ENCODE results near the gene CUX1.

DNA sequence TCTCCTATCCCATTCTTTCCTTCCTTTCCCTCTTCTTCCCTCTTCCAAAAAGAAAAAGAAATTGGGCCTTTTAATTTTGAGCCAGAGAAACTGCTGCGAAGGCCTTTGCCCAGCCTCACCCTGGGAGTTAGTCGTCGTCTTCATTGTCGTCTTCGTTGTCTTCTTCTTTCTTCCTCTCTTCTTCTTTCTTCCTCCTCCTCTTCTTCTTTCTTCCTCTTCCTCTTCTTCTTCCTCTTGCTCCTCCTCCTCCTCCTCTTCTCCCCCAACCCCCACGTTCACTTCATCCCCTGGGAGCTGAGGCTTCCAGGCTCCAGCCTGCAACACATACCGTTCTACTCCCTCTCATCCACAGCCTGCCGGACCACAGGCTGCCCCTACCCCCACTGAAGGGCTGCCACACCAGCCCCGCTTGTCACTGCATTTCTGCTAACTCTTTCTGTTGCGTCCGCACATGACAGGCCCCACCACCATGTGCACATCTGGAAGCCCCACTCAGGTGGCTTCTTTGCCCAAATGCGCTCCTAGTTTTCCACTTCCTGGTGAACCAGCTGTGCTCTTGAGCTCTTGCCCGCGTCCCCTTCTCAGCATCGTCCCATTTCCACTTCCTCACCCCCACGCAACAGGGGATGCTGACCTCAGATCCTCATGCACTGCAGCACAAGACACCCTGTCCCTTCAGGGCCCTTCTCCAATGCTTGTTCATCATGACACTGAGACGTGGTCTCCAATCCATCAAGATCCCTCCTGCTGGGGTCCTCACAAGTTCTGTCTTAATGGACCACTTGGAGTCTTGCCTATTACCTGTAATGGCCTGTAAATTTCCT lies 374.3 kb downstream of the CUX1 start:
- no peak for TF ChIP-seq CTCF (IDR thresholded peaks at IDR 0.05)
- no peak for TF ChIP-seq POLR2A (IDR thresholded peaks at IDR 0.05)
